ENCODE measurements around the gene ZNF883. TPM values are rescaled to one million over a fixed set of nuclear protein-coding genes. Genes with fewer than 3 reads are reported as not detected.

ZNF883 gene
- total and polyA plus RNA-seq, 2 of the 8 experiments (the other 6 are each of a cell fraction or from before 2014, with no cell fraction given): 6.1 to 20.2 TPM

DNA sequence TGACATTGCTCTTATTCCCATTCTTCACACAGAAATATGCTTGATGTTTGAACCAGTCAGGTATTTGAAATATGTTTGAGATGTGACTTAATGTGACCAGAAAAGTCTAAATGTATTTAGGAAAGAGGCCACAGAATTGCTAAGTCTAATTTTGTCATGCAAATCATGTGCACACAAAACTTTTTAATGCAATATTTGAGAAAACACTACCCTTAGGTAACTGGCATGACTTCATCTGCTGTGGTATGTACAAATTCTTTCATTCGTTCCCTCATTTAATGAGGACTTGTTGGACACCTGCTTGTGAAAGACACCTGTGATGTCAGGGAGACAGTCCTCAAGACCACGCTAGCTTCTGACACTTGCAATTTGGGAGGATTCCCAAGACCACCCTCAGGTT is 100.3 kb downstream of the ZNF883 start:
- Histone ChIP-seq H4K20me1 (replicated peaks in 1 of 2; ENCODE audit: control insufficient read depth in 1 of 2, insufficient read depth in 2 of 2, low read length in 2 of 2) (no peaks in the 10 kb centered on the region), H3K9me3 (ENCODE audit: insufficient read depth in 2 of 2, low read depth in 1 of 2, low read length in 1 of 2) (peaks cover 5 to 9% of the 10 kb centered on the region in 2 experiments), H3K23me2 (ENCODE audit: low read depth, low read length) (no peaks in the 10 kb centered on the region), H2BK15ac (ENCODE audit: low read length) (no peak overlapping the region), H3K4me2 (ENCODE audit: insufficient read depth in 1 of 2, low read depth in 2 of 2, low read length in 2 of 2) (no peak overlapping the region), H3K56ac (replicated peaks; ENCODE audit: insufficient read length, low read depth, low read length) (no peak overlapping the region), H2BK5ac (ENCODE audit: low read depth, low read length) (no peak overlapping the region), H3K9ac (replicated peaks in 1 of 4; ENCODE audit: extremely low read depth in 1 of 4, low read depth in 3 of 4, low read length in 3 of 4) (no peak overlapping the region), H4K5ac (ENCODE audit: insufficient read length, low read depth, low read length) (no peak overlapping the region), H3K4me3 (ENCODE audit: extremely low read depth in 1 of 4, insufficient read depth in 2 of 4, low read depth in 3 of 4, low read length in 4 of 4) (no peak overlapping the region), H3K27ac (ENCODE audit: low read depth, low read length) (no peak overlapping the region), H2BK120ac (replicated peaks; ENCODE audit: low read depth, low read length) (no peak overlapping the region), H3K79me2 (ENCODE audit: control insufficient read depth in 1 of 2, insufficient read depth in 2 of 2, low read length in 2 of 2) (no peaks in the 10 kb centered on the region), H3K4ac (replicated peaks; ENCODE audit: insufficient read length, low read depth, low read length) (no peak overlapping the region), H2BK12ac (ENCODE audit: low read depth, low read length) (no peak overlapping the region), H3K18ac (ENCODE audit: extremely low read depth, low read length) (no peak overlapping the region), H2AK5ac (ENCODE audit: low read depth, low read length) (no peak overlapping the region), H3K27me3 (replicated peaks in 1 of 4; ENCODE audit: control insufficient read depth in 3 of 4, extremely low read depth in 1 of 4, insufficient read depth in 3 of 4, low read length in 3 of 4) (no peaks in the 10 kb centered on the region; a peak in 1 of 7 replicates), H3K14ac (ENCODE audit: insufficient read length) (no peak overlapping the region), H3K79me1 (ENCODE audit: low read depth, low read length) (no peaks in the 10 kb centered on the region), H2BK20ac (ENCODE audit: low read length) (no peak overlapping the region), H4K8ac (ENCODE audit: extremely low read depth, insufficient read depth, low read length) (no peak overlapping the region), H3K23ac (ENCODE audit: insufficient read length) (no peak overlapping the region), H4K91ac (replicated peaks; ENCODE audit: insufficient read length, low read length) (no peak overlapping the region), H3K4me1 (replicated peaks in 1 of 4; ENCODE audit: control insufficient read depth in 3 of 4, insufficient read depth in 4 of 4, low read length in 3 of 4) (no peaks in the 10 kb centered on the region), H2AFZ (ENCODE audit: low read length) (no peak overlapping the region), H3K36me3 (ENCODE audit: control insufficient read depth in 2 of 4, insufficient read depth in 4 of 4, low read length in 3 of 4) (no peaks in the 10 kb centered on the region)
- TF ChIP-seq, protein P1, sequence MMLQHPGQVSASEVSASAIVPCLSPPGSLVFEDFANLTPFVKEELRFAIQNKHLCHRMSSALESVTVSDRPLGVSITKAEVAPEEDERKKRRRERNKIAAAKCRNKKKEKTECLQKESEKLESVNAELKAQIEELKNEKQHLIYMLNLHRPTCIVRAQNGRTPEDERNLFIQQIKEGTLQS (IDR thresholded peaks at IDR 0.05; ENCODE audit: insufficient read depth, low read depth, low read length): no peak
- TF ChIP-seq SAP30 (IDR thresholded peaks at IDR 0.05; ENCODE audit: insufficient read depth, insufficient replicate concordance, low read length) (no peak), NRF1 (IDR thresholded peaks at IDR 0.05; ENCODE audit: low read depth, low read length) (no peak), JUN (IDR thresholded peaks at IDR 0.05; ENCODE audit: low read depth, low read length) (no peak), EP300 (IDR thresholded peaks at IDR 0.05; ENCODE audit: borderline replicate concordance in 1 of 2, low read depth in 2 of 2, low read length in 2 of 2) (no peak), RFX5 (IDR thresholded peaks at IDR 0.05; ENCODE audit: borderline replicate concordance, low read depth, low read length) (no peak), SP1 (IDR thresholded peaks at IDR 0.05; ENCODE audit: low read depth, low read length) (no peak), EGR1 (IDR thresholded peaks at IDR 0.05; ENCODE audit: borderline replicate concordance, low read depth, low read length) (no peak), TEAD4 (IDR thresholded peaks at IDR 0.05; ENCODE audit: low read depth, low read length) (no peak), RBBP5 (IDR thresholded peaks at IDR 0.05; ENCODE audit: borderline replicate concordance, low read depth, low read length) (no peak), CTBP2 (IDR thresholded peaks at IDR 0.05; ENCODE audit: borderline replicate concordance, insufficient read depth, insufficient read length, low read length) (no peak), SUZ12 (IDR thresholded peaks at IDR 0.05; ENCODE audit: low read length) (no peak), POLR2AphosphoS5 (IDR thresholded peaks at IDR 0.05; ENCODE audit: low read depth, low read length) (no peak), JUND (IDR thresholded peaks at IDR 0.05; ENCODE audit: low read length) (no peak)
- CTCF ChIA-PET (ENCODE audit: partially characterized antibody): interaction anchor here (0.7 to 4.9 kb wide), 5 partner anchors 8 to 76 kb away, joined by 3 to 28 read pairs (median 4); no protein-coding TSS in a partner anchor
- FAIRE-seq: no peak
- 90% methylated on average over 2 of the region's 2 CpGs; no CpG with 5 or more reads in 1 of the 2 experiments for WGBS, 2 experiments (ENCODE audit: extremely low coverage in 1 of 2, insufficient coverage in 1 of 2, insufficient read length in 1 of 2, insufficient replicate concordance in 2 of 2, low coverage in 1 of 2, low lambda C conversion rate in 2 of 2, missing lambda C conversion rate in 1 of 2)
- POLR2A ChIA-PET (ENCODE audit: partially characterized antibody): no interaction called here
- DNase-seq (ENCODE audit: low read depth in 1 of 2, low spot score in 2 of 2): no peak
